ENCODE results near the gene FBXO24. TPM values are rescaled to one million over a fixed set of nuclear protein-coding genes. Genes with fewer than 3 reads are reported as not detected.

FBXO24 gene
- total RNA-seq, 3 donors from 2014 or later (not counting 1 experiment from before 2014, with no cell fraction given): 0.45 to 0.94 (median 0.88) TPM

DNA sequence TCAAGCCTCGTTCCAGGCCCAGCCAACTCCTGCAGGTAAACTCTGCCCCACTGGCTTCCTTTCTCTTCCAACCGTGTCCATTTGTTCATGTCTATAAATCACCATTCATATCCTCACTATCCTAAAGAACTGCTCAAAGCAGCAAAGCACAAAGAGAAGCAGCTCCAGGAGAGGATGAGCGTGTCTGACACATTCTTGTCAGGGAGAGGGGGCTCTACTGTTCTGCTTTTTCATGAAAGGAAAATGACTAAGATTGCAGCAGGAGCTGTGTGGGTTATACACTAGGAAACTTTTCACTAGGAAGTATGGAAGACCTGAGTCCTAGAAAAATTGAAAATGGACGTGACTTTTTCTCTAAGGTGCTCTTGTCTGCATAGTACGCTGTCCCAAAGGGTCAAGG is 30.4 kb upstream of the FBXO24 start:
- H3K27ac Mint-ChIP-seq: no peak overlapping the region
- intact Hi-C loops (cut with micrococcal nuclease): no loop called here
- Histone ChIP-seq H3K27ac (ENCODE audit: low read length) (no peak overlapping the region), H3K4me1 (ENCODE audit: control insufficient read depth, insufficient read depth, low read length) (peaks cover 10% of the 10 kb centered on the region), H3K36me3 (ENCODE audit: control insufficient read depth, insufficient read depth, low read length) (peaks cover 48% of the 10 kb centered on the region), H3K4me3 (ENCODE audit: low read length) (no peak overlapping the region), H3K27me3 (ENCODE audit: control insufficient read depth, insufficient read depth, low read length) (no peaks in the 10 kb centered on the region), H3K9me3 (ENCODE audit: control insufficient read depth, insufficient read depth, low read length) (no peaks in the 10 kb centered on the region)
- H3K36me3 Mint-ChIP-seq: peaks cover 14% of the 10 kb centered on the region
- no peak for DNase-seq
- no peaks in the 10 kb centered on the region for H3K27me3 Mint-ChIP-seq (ENCODE audit: low read depth in 2 of 2)
- no peak overlapping the region for H3K4me3 Mint-ChIP-seq
- 98% methylated on average over 5 of the region's 5 CpGs for WGBS (ENCODE audit: insufficient coverage)
- H3K9me3 Mint-ChIP-seq: no peaks in the 10 kb centered on the region
- H3K4me1 Mint-ChIP-seq: peaks cover 6% of the 10 kb centered on the region in 2 donors
- TF ChIP-seq, protein P1, sequence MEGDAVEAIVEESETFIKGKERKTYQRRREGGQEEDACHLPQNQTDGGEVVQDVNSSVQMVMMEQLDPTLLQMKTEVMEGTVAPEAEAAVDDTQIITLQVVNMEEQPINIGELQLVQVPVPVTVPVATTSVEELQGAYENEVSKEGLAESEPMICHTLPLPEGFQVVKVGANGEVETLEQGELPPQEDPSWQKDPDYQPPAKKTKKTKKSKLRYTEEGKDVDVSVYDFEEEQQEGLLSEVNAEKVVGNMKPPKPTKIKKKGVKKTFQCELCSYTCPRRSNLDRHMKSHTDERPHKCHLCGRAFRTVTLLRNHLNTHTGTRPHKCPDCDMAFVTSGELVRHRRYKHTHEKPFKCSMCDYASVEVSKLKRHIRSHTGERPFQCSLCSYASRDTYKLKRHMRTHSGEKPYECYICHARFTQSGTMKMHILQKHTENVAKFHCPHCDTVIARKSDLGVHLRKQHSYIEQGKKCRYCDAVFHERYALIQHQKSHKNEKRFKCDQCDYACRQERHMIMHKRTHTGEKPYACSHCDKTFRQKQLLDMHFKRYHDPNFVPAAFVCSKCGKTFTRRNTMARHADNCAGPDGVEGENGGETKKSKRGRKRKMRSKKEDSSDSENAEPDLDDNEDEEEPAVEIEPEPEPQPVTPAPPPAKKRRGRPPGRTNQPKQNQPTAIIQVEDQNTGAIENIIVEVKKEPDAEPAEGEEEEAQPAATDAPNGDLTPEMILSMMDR (IDR thresholded peaks at IDR 0.05): no peak
- ATAC-seq: no peak

DNA sequence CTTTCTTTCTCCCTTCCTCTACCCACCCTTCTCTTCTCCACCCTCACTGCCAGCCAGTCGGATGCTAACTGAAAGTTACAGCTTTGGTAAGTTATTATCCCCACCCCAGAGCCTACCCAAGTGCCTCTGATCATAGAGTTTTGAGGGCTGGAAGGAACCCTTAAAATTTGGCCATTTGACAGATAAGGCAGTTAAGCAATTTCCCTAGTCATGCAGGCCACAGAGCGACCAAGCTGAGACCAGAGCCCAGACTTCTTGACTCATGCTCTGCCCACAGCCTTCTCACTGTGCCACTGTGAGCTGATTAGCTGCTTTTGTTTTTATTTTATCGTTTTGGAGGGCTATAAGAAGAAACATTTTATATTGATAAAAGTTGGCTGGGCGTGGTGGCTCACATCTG is 29.6 kb upstream of the FBXO24 start:
- Mint-ChIP-seq H3K9me3 (no peaks in the 10 kb centered on the region), H3K27ac (no peak overlapping the region), H3K4me1 (peaks cover 4 to 5% of the 10 kb centered on the region in 2 donors), H3K4me3 (no peak overlapping the region), H3K36me3 (peaks cover 14% of the 10 kb centered on the region), H3K27me3 (ENCODE audit: low read depth in 2 of 2) (no peaks in the 10 kb centered on the region)
- WGBS (ENCODE audit: insufficient coverage): 55% methylated on average over 4 of the region's 4 CpGs
- Histone ChIP-seq H3K4me3 (ENCODE audit: low read length) (no peak overlapping the region), H3K4me1 (ENCODE audit: control insufficient read depth, insufficient read depth, low read length) (peaks cover 9% of the 10 kb centered on the region), H3K36me3 (ENCODE audit: control insufficient read depth, insufficient read depth, low read length) (peaks cover 48% of the 10 kb centered on the region), H3K27me3 (ENCODE audit: control insufficient read depth, insufficient read depth, low read length) (no peaks in the 10 kb centered on the region), H3K27ac (ENCODE audit: low read length) (no peak overlapping the region), H3K9me3 (ENCODE audit: control insufficient read depth, insufficient read depth, low read length) (no peaks in the 10 kb centered on the region)
- intact Hi-C loops (cut with micrococcal nuclease): no loop called here
- TF ChIP-seq, protein P1 (IDR thresholded peaks at IDR 0.05): no peak
- DNase-seq (no peak), ATAC-seq (peak in 1 of 3 donors; percentile 62)

DNA sequence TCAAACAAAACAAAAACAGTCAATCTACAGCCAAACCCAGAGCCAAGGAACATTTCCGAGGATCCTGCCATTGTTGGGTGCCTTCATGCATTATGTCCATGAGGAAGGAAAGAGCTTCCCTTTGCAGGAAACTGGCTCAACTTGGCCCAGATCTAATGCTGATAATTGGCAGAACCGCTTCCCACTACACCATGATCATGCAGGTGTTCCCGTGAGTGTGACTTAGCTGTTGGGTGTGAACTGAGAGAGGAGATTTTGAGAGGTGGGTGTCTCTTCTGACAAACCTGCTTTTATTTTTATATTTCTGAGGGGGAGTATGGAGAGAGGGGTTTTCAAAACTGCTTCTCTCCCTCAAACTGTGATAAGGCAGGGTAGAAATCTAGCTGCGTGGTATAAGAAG is 27.0 kb upstream of the FBXO24 start:
- H3K36me3 ChIP-seq (ENCODE audit: control insufficient read depth, insufficient read depth, low read length): peaks cover 42% of the 10 kb centered on the region
- ATAC-seq: no peak
- 96% methylated on average over 4 of the region's 4 CpGs for WGBS (ENCODE audit: insufficient coverage)

More for the DNA sequence above, 27.0 kb upstream of the FBXO24 start:
- Histone ChIP-seq H3K9me3 (ENCODE audit: control insufficient read depth, insufficient read depth, low read length) (no peaks in the 10 kb centered on the region), H3K4me1 (ENCODE audit: control insufficient read depth, insufficient read depth, low read length) (peaks cover 14% of the 10 kb centered on the region), H3K27me3 (ENCODE audit: control insufficient read depth, insufficient read depth, low read length) (no peaks in the 10 kb centered on the region), H3K4me3 (ENCODE audit: low read length) (no peak overlapping the region), H3K27ac (ENCODE audit: low read length) (no peak overlapping the region)
- no peak for DNase-seq
- TF ChIP-seq, protein P1 (IDR thresholded peaks at IDR 0.05): no peak
- intact Hi-C loops (cut with micrococcal nuclease): loop anchor here (1.0 to 2.0 kb wide), 2 partner anchors 14 to 90 kb away; no protein-coding TSS in a partner anchor
- Mint-ChIP-seq H3K9me3 (no peaks in the 10 kb centered on the region), H3K27me3 (ENCODE audit: low read depth in 2 of 2) (no peaks in the 10 kb centered on the region), H3K36me3 (peaks cover 7% of the 10 kb centered on the region), H3K27ac (no peak overlapping the region), H3K4me1 (peaks cover 0 to 6% of the 10 kb centered on the region in 2 donors), H3K4me3 (no peak overlapping the region)

All from natural killer cell (primary cell).